SK-N-SH (cell line): Measurements from ENCODE around the gene ROBO1. TPM values are rescaled to one million over a fixed set of nuclear protein-coding genes. Genes with fewer than 3 reads are reported as not detected.

Source experiments
- CTCF ChIP-seq: fragments of 200-600 bp; sonication (generic); IDR thresholded peaks from 2 replicates; pipeline ENCODE4 v1.6.1; 2017; ENCODE audit warnings: antibody characterized with exemption, mild to moderate bottlenecking, moderate library complexity
- EP300 ChIP-seq, 2 experiments: IDR thresholded peaks; 2 replicates each; pipeline versions ENCODE4 v1.4.0 to v1.6.1; 2012; ENCODE audit warnings: borderline replicate concordance in 1 of 2, low read depth in 1 of 2, low read length in 1 of 2
- EZH2phosphoT487 ChIP-seq: fragments of 200-600 bp; sonication (generic); IDR thresholded peaks from 2 replicates; pipeline ENCODE4 v1.6.1; 2017; ENCODE audit warnings: low read depth, mixed run types, mild to moderate bottlenecking, antibody characterized with exemption, moderate library complexity, borderline replicate concordance
- FOSL2 ChIP-seq: IDR thresholded peaks from 2 replicates; pipeline ENCODE4 v1.4.0; 2012; ENCODE audit warnings: low read depth, mild to moderate bottlenecking, moderate library complexity, borderline replicate concordance
- FOXJ3 ChIP-seq: sonication (generic); formaldehyde crosslinking; IDR thresholded peaks from 2 replicates; pipeline ENCODE4 v1.5.1; 2020; ENCODE audit warnings: mild to moderate bottlenecking, missing genetic modification reagents
- FOXM1 ChIP-seq: IDR thresholded peaks from 2 replicates; pipeline ENCODE4 v1.4.0; 2012; ENCODE audit warnings: low read depth, mild to moderate bottlenecking
- GABPA ChIP-seq: IDR thresholded peaks from 2 replicates; pipeline ENCODE4 v1.4.0; 2012; ENCODE audit warnings: low read depth, mild to moderate bottlenecking
- GATA2 ChIP-seq: sonication (generic); formaldehyde crosslinking; IDR thresholded peaks from 2 replicates; pipeline ENCODE4 v1.5.0; 2020; ENCODE audit warnings: mild to moderate bottlenecking, missing genetic modification reagents
- MAX ChIP-seq: IDR thresholded peaks from 2 replicates; pipeline ENCODE4 v1.4.0; 2012; ENCODE audit warnings: low read depth
- MXI1 ChIP-seq: IDR thresholded peaks from 2 replicates; pipeline ENCODE4 v1.6.1; 2012; ENCODE audit warnings: mild to moderate bottlenecking, low read depth, low read length, improper control_type of control experiment
- NFIC ChIP-seq: IDR thresholded peaks from 2 replicates; pipeline ENCODE4 v1.4.0; 2012; ENCODE audit warnings: borderline replicate concordance
- NRF1 ChIP-seq: IDR thresholded peaks from 2 replicates; pipeline ENCODE4 v1.6.1; 2012; ENCODE audit warnings: low read depth, mild to moderate bottlenecking, low read length
- PBX3 ChIP-seq: IDR thresholded peaks from 2 replicates; pipeline ENCODE4; 2012
- RAD21 ChIP-seq: IDR thresholded peaks from 2 replicates; pipeline ENCODE4 v1.6.1; 2012; ENCODE audit warnings: mild to moderate bottlenecking, low read length
- RCOR1 ChIP-seq: fragments of 150-350 bp; IDR thresholded peaks from 2 replicates; pipeline ENCODE4 v1.6.1; 2017; ENCODE audit warnings: antibody characterized with exemption, low read length
- RFX5 ChIP-seq: IDR thresholded peaks from 2 replicates; pipeline ENCODE4 v1.6.1; 2012; ENCODE audit warnings: mild to moderate bottlenecking, improper control_type of control experiment, low read length
- RXRA ChIP-seq: IDR thresholded peaks from 2 replicates; pipeline ENCODE4 v1.4.0; 2012; ENCODE audit warnings: low read depth, mild to moderate bottlenecking, borderline replicate concordance
- SIN3A ChIP-seq: IDR thresholded peaks from 2 replicates; pipeline ENCODE4 v1.6.1; 2012; ENCODE audit warnings: low read depth, mild to moderate bottlenecking, low read length, moderate library complexity, borderline replicate concordance
- SMC3 ChIP-seq: IDR thresholded peaks from 2 replicates; pipeline ENCODE4 v1.6.1; 2012; ENCODE audit warnings: low read depth, low read length, improper control_type of control experiment
- TCF12 ChIP-seq: IDR thresholded peaks from 2 replicates; pipeline ENCODE4 v1.4.0; 2012
- USF1 ChIP-seq: IDR thresholded peaks from 2 replicates; pipeline ENCODE4 v1.4.0; 2012; ENCODE audit warnings: low read depth, borderline replicate concordance
- USF2 ChIP-seq: fragments of 150-350 bp; IDR thresholded peaks from 2 replicates; pipeline ENCODE4 v1.6.1; 2017; ENCODE audit warnings: antibody characterized with exemption, low read length, low read depth, borderline replicate concordance
- ZBTB33 ChIP-seq: IDR thresholded peaks from 2 replicates; pipeline ENCODE4 v1.4.0; 2012; ENCODE audit warnings: low read depth, borderline replicate concordance
- polyA plus RNA-seq, 3 experiments: library from polyadenylated mRNA; depleted of rRNA; stranded (reverse); fragments of >200 nt; gene quantifications; 2 replicates each; pipeline ENCODE4 v1.2.3, GENCODE V29; 2012

Gene ROBO1
- polyA plus RNA-seq, 1 of the 3 experiments (the other 2 are of a cell fraction): 22.7 TPM

GRCh38 chr3:79139395-79140068 is 628.3 kb downstream of the ROBO1 start (continued):
- no peak for TF ChIP-seq USF1
- no peak for TF ChIP-seq ZBTB33
- TF ChIP-seq RCOR1: no peak
- no peak for TF ChIP-seq MXI1
- TF ChIP-seq FOXM1: peak; percentile 90
- TF ChIP-seq NRF1: no peak
- TF ChIP-seq RXRA: peak; percentile 73; the same call in 1 of the 2 replicates
- no peak for TF ChIP-seq MAX
- no peak for TF ChIP-seq RFX5
- no peak for TF ChIP-seq FOXJ3 (CRISPR knock-in tag)
- TF ChIP-seq EZH2phosphoT487: no peak
- peak; percentile 40; the same call in 1 of the 2 replicates for TF ChIP-seq FOSL2
- no peak for TF ChIP-seq USF2
- no peak for TF ChIP-seq CTCF
- TF ChIP-seq RAD21: no peak
- TF ChIP-seq SIN3A: no peak
- no peak for TF ChIP-seq GATA2
- TF ChIP-seq EP300 (IDR thresholded peaks at IDR 0.05; ENCODE audit: borderline replicate concordance in 1 of 2, low read depth in 1 of 2, low read length in 1 of 2): peak; percentile 19 to 81; a peak in 3 of 4 replicates
- no peak for TF ChIP-seq SMC3
- peak; percentile 79 for TF ChIP-seq TCF12
- no peak for TF ChIP-seq GABPA
- peak; percentile 57; the same call in 1 of the 2 replicates for TF ChIP-seq NFIC
- TF ChIP-seq PBX3: peak; percentile 91
